Tibial nerve (tissue), 4 donors: ENCODE results near the gene SNX15. TPM values are rescaled to one million over a fixed set of nuclear protein-coding genes. Genes with fewer than 3 reads are reported as not detected.

Source experiments
- DNase-seq, 2 donors: peaks; one replicate each; pipeline ENCODE4 v3.0.0-alpha.2; 2019; ENCODE audit warnings: low spot score in 2 of 2
- H3K27ac ChIP-seq, 4 donors: fragments of 200-600 bp; sonication (generic) in 3 of 4; one replicate each; pipeline ENCODE4 v1.5.1; 2017 to 2019; ENCODE audit warnings: mild to moderate bottlenecking in 1 of 4
- H3K27me3 ChIP-seq, 2 donors: fragments of 200-600 bp; sonication (generic) in 1 of 2; one replicate each; pipeline versions ENCODE4 v1.5.1 to v1.6.0; 2017 to 2019
- H3K36me3 ChIP-seq, 3 donors: fragments of 200-600 bp; sonication (generic); one replicate each; pipeline ENCODE4 v1.5.1; 2018 to 2019
- H3K4me1 ChIP-seq, 4 donors: fragments of 200-600 bp; sonication (generic) in 3 of 4; one replicate each; pipeline ENCODE4 v1.5.1; 2017 to 2019
- H3K4me3 ChIP-seq, 4 donors: fragments of 200-600 bp; sonication (generic) in 3 of 4; one replicate each; pipeline ENCODE4 v1.5.1; 2017 to 2019; ENCODE audit warnings: mild to moderate bottlenecking in 1 of 4, moderate library complexity in 1 of 4
- H3K9me3 ChIP-seq, 4 donors: fragments of 200-600 bp; sonication (generic) in 3 of 4; one replicate each; pipeline ENCODE4 v1.5.1; 2017 to 2019
- CTCF ChIP-seq, 5 experiments: fragments of 200-600 bp in 3 of 5; fragments of 450-650 bp in 2 of 5; sonication (generic) in 3 of 5; IDR thresholded peaks; one replicate each; pipeline ENCODE4 v1.5.1; 2016 to 2019; ENCODE audit warnings: antibody characterized with exemption in 5 of 5, mild to moderate bottlenecking in 3 of 5, moderate library complexity in 2 of 5
- EP300 ChIP-seq, 2 donors: sonication (generic); formaldehyde crosslinking; IDR thresholded peaks; one replicate each; pipeline ENCODE4 v1.6.1; 2017; ENCODE audit warnings: antibody characterized with exemption in 2 of 2, mild to moderate bottlenecking in 1 of 2
- POLR2A ChIP-seq, 2 donors: fragments of 450-650 bp; IDR thresholded peaks; one replicate each; pipeline ENCODE4 v1.6.1; 2017; ENCODE audit warnings: antibody characterized with exemption in 2 of 2, mild to moderate bottlenecking in 2 of 2, moderate library complexity in 2 of 2
- WGBS, 2 donors: methylation state at CpG; one replicate each; pipeline ENCODE4 v1.1.5; 2018; 5-methylcytosine and 5-hydroxymethylcytosine counted together
- total RNA-seq, 4 donors: library from RNA; depleted of rRNA; stranded (reverse); fragments of >200 nt; gene quantifications; one replicate each; pipeline ENCODE4 v1.1.0, GENCODE V29; 2016

Gene SNX15
- total RNA-seq, 4 donors from 2014 or later: 17.1 to 33.3 (median 24.2) TPM

GRCh38 chr11:65053827-65054508 lies 26.7 kb downstream of the SNX15 start:
- no peak overlapping the region for H3K27ac ChIP-seq
- TF ChIP-seq CTCF (IDR thresholded peaks at IDR 0.05): no peak
- no peak for TF ChIP-seq POLR2A (IDR thresholded peaks at IDR 0.05)
- no peak for TF ChIP-seq EP300 (IDR thresholded peaks at IDR 0.05)

GRCh38 chr11:65055538-65055937 lies 28.3 kb downstream of the SNX15 start:
- no peaks in the 10 kb centered on the region for H3K36me3 ChIP-seq
- no peaks in the 10 kb centered on the region for H3K9me3 ChIP-seq
- no peaks in the 10 kb centered on the region for H3K27me3 ChIP-seq
- TF ChIP-seq EP300 (IDR thresholded peaks at IDR 0.05) (no peak), POLR2A (IDR thresholded peaks at IDR 0.05) (no peak), CTCF (IDR thresholded peaks at IDR 0.05) (no peak)
- 81 to 86% methylated on average over 1 of the region's 1 CpG for WGBS, 2 donors
- no peak for DNase-seq
- H3K4me1 ChIP-seq: no peaks in the 10 kb centered on the region
- no peak overlapping the region for H3K4me3 ChIP-seq
- H3K27ac ChIP-seq: no peak overlapping the region

More at GRCh38 chr11:65053827-65054508, 26.7 kb downstream of the SNX15 start:
- no peaks in the 10 kb centered on the region for H3K27me3 ChIP-seq
- no peak for DNase-seq
- H3K36me3 ChIP-seq: no peaks in the 10 kb centered on the region
- 50 to 51% methylated on average over 8 of the region's 8 CpGs for WGBS, 2 donors
- H3K9me3 ChIP-seq: no peaks in the 10 kb centered on the region
- no peak overlapping the region for H3K4me3 ChIP-seq
- H3K4me1 ChIP-seq: no peaks in the 10 kb centered on the region

GRCh38 chr11:65056999-65057398 lies 29.8 kb downstream of the SNX15 start:
- TF ChIP-seq CTCF (IDR thresholded peaks at IDR 0.05) (no peak), EP300 (IDR thresholded peaks at IDR 0.05) (no peak), POLR2A (IDR thresholded peaks at IDR 0.05) (no peak)
- Histone ChIP-seq H3K4me1 (no peaks in the 10 kb centered on the region), H3K27ac (no peak overlapping the region), H3K36me3 (no peaks in the 10 kb centered on the region), H3K4me3 (no peak overlapping the region), H3K27me3 (no peaks in the 10 kb centered on the region), H3K9me3 (peaks cover 0 to 3% (median 0%) of the 10 kb centered on the region in 4 donors)
- DNase-seq: no peak
- 87 to 88% methylated on average over 6 of the region's 6 CpGs for WGBS, 2 donors

- no peak for TF ChIP-seq CTCF (IDR thresholded peaks at IDR 0.05)
- TF ChIP-seq EP300 (IDR thresholded peaks at IDR 0.05): no peak
- no peak for TF ChIP-seq POLR2A (IDR thresholded peaks at IDR 0.05)
- 81 to 83% methylated on average over 7 of the region's 7 CpGs for WGBS, 2 donors
- H3K9me3 ChIP-seq: peaks cover 0 to 3% (median 0%) of the 10 kb centered on the region in 4 donors
Observed at GRCh38 chr11:65057526-65057925, 30.3 kb downstream of the SNX15 start.

GRCh38 chr11:65058012-65058411 lies 30.8 kb downstream of the SNX15 start:
- peaks cover 0 to 3% (median 0%) of the 10 kb centered on the region in 4 donors for H3K9me3 ChIP-seq
- H3K27me3 ChIP-seq: no peaks in the 10 kb centered on the region
- 69 to 78% methylated on average over 10 to 11 of the region's 13 CpGs for WGBS, 2 donors
- H3K4me3 ChIP-seq: no peak overlapping the region
- no peaks in the 10 kb centered on the region for H3K4me1 ChIP-seq
- no peaks in the 10 kb centered on the region for H3K36me3 ChIP-seq
- H3K27ac ChIP-seq: no peak overlapping the region
- no peak for DNase-seq
- no peak for TF ChIP-seq POLR2A (IDR thresholded peaks at IDR 0.05)
- no peak for TF ChIP-seq EP300 (IDR thresholded peaks at IDR 0.05)
- no peak for TF ChIP-seq CTCF (IDR thresholded peaks at IDR 0.05)

More at GRCh38 chr11:65057526-65057925, 30.3 kb downstream of the SNX15 start:
- H3K4me3 ChIP-seq: no peak overlapping the region
- no peaks in the 10 kb centered on the region for H3K36me3 ChIP-seq
- H3K27me3 ChIP-seq: no peaks in the 10 kb centered on the region
- no peaks in the 10 kb centered on the region for H3K4me1 ChIP-seq
- H3K27ac ChIP-seq: no peak overlapping the region
- no peak for DNase-seq
